Chondrocyte (in vitro differentiated cells): ENCODE results near the gene UBASH3A. TPM values are rescaled to one million over a fixed set of nuclear protein-coding genes. Genes with fewer than 3 reads are reported as not detected.
"Not testable (repeated sequence)": the region's sequence is repeated elsewhere in the genome, so short reads cannot be mapped to it uniquely, and the experiment has no call there.

Source experiments
- DNase-seq: peaks from one replicate; pipeline ENCODE4 v3.0.0; 2021; ENCODE audit warnings: mixed read lengths, low spot score
- H3K27ac Mint-ChIP-seq: one replicate; pipeline ENCODE4 v1.8.0; 2021; ENCODE audit warnings: mild to moderate bottlenecking, moderate library complexity, mixed read lengths; ENCODE audit not compliant: unreplicated experiment
- H3K27me3 Mint-ChIP-seq: 2 replicates; pipeline ENCODE4 v1.8.0; 2021; ENCODE audit warnings: low read depth, mixed read lengths
- H3K36me3 Mint-ChIP-seq: 2 replicates; pipeline ENCODE4 v1.8.0; 2021; ENCODE audit warnings: low read depth, mixed read lengths
- H3K4me1 Mint-ChIP-seq: 2 replicates; pipeline ENCODE4 v1.8.0; 2021; ENCODE audit warnings: low read depth, mild to moderate bottlenecking, mixed read lengths
- H3K4me3 Mint-ChIP-seq: one replicate; pipeline ENCODE4 v1.8.0; 2021; ENCODE audit warnings: mild to moderate bottlenecking, moderate library complexity, mixed read lengths; ENCODE audit not compliant: unreplicated experiment
- H3K9me3 Mint-ChIP-seq: 2 replicates; pipeline ENCODE4 v1.8.0; 2021; ENCODE audit warnings: low read depth, mixed read lengths
- CTCF ChIP-seq: fragments of 200-600 bp; sonication (generic); IDR thresholded peaks from 2 replicates; pipeline ENCODE4 v1.5.0; 2021; ENCODE audit warnings: antibody characterized with exemption, mild to moderate bottlenecking, moderate library complexity
- total RNA-seq: library from RNA; stranded (reverse); gene quantifications from 3 replicates; pipeline ENCODE4 v1.2.1, GENCODE V29; 2021

Gene UBASH3A
- total RNA-seq, 1 donor from 2014 or later: not detected

DNA sequence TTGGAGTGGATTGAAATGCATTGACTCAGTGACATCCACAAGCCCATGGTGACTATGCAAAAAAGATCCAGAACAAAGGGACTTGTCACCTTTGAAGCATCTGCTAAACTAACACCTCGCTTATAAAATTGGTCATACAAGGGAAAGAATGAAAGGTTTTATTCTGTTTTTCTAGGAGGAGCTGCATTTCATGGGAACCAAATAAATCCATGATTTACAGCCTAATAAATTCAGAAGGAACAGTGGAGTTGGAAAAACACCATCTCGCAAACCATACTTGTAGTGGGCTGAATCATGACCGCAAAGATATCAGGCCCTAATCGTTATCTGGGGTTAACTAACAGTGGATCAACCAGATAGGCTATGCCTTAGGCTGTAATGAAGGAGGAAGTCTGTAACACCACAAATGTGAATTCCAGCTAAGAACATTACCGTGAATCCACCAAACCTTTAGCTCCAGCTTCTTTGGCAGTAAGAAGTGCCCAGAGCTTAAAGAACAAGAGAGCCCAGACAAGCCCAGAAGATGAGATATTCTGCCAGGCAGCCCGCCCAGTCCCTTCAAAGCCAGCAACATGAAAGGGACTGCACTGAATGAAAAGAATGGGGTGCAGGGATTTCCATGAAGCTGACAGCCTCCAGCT is 64.9 kb downstream of the UBASH3A start:
- H3K27ac Mint-ChIP-seq: no peak overlapping the region
- TF ChIP-seq CTCF: no peak
- H3K9me3 Mint-ChIP-seq: no peaks in the 10 kb centered on the region
- H3K4me3 Mint-ChIP-seq: no peak overlapping the region
- peaks cover 2% of the 10 kb centered on the region for H3K27me3 Mint-ChIP-seq
- no peaks in the 10 kb centered on the region for H3K36me3 Mint-ChIP-seq
- H3K4me1 Mint-ChIP-seq: peaks cover 12% of the 10 kb centered on the region
- DNase-seq: no peak

- no peak for TF ChIP-seq CTCF
- no peak overlapping the region for H3K4me3 Mint-ChIP-seq
- H3K4me1 Mint-ChIP-seq: peaks cover 18% of the 10 kb centered on the region
- H3K27me3 Mint-ChIP-seq: peaks cover 2% of the 10 kb centered on the region
- H3K27ac Mint-ChIP-seq: no peak overlapping the region
- no peaks in the 10 kb centered on the region for H3K36me3 Mint-ChIP-seq
- no peaks in the 10 kb centered on the region for H3K9me3 Mint-ChIP-seq
- no peak for DNase-seq
These were observed 65.6 kb downstream of the UBASH3A start for GRCh38 chr21:42469272-42469671.

- H3K27ac Mint-ChIP-seq, H3K4me3 Mint-ChIP-seq, DNase-seq, H3K36me3 Mint-ChIP-seq, H3K9me3 Mint-ChIP-seq, H3K27me3 Mint-ChIP-seq: not testable (repeated sequence)
- peaks cover 23% of the 10 kb centered on the region for H3K4me1 Mint-ChIP-seq
These were observed 66.0 kb downstream of the UBASH3A start for GRCh38 chr21:42469726-42470125.

DNA sequence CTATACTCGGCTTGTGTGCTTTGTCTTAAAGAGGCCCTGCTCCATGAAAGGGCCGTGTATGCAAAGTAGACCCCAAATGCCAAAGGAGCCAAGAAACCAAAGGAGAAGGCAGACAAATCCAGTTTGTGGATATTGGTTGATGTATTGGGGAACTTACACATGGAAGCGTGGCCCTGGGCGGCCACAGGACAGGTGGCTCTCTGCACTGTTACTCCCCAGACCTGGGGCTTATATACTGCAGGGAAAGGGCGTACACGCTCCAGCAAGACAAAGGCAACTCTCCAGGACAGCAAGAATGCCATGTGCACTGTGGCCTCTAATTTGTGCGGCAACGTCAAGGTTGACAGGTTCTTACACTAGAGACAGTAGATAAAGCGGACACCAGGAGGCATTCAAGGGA is 67.5 kb downstream of the UBASH3A start:
- H3K27ac Mint-ChIP-seq: no peak overlapping the region

GRCh38 chr21:42471716-42472330 is 68.1 kb downstream of the UBASH3A start:
- TF ChIP-seq CTCF: no peak
- Mint-ChIP-seq H3K9me3 (no peaks in the 10 kb centered on the region), H3K4me3 (no peak overlapping the region), H3K4me1 (peaks cover 11% of the 10 kb centered on the region), H3K27me3 (peaks cover 2% of the 10 kb centered on the region), H3K27ac (no peak overlapping the region), H3K36me3 (no peaks in the 10 kb centered on the region)
- DNase-seq: no peak

More for the DNA sequence above, 67.5 kb downstream of the UBASH3A start:
- Mint-ChIP-seq H3K4me1 (peaks cover 11% of the 10 kb centered on the region), H3K36me3 (no peaks in the 10 kb centered on the region), H3K4me3 (no peak overlapping the region), H3K27me3 (peaks cover 2% of the 10 kb centered on the region), H3K9me3 (no peaks in the 10 kb centered on the region)
- no peak for DNase-seq
- TF ChIP-seq CTCF: no peak

DNA sequence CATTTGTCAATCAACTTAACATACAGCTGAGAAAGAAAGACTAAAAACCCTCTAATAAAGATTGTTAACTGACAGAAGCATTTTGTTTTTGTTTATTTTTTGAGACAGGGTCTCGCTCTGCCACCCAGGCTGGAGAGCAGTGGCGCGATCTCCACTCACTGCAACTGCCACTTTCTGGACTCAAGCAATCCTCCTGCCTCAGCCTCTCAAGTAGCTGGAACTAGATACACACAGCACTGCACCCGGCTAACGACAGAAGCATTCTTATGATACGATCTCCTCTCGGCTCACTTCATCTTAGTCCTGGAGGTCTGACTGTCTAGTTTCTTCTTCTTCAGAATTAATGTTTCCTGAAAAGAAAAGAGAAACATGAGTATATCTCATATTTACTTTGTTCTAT is 68.8 kb downstream of the UBASH3A start:
- H3K9me3 Mint-ChIP-seq: no peaks in the 10 kb centered on the region
- TF ChIP-seq CTCF: no peak
- no peak overlapping the region for H3K4me3 Mint-ChIP-seq
- no peak overlapping the region for H3K27ac Mint-ChIP-seq
- no peak for DNase-seq
- peaks cover 11% of the 10 kb centered on the region for H3K4me1 Mint-ChIP-seq
- no peaks in the 10 kb centered on the region for H3K36me3 Mint-ChIP-seq
- H3K27me3 Mint-ChIP-seq: peaks cover 2% of the 10 kb centered on the region
